Activated B cell treated with CpG ODN at 0.5 μM for 24 hours (primary cell): ENCODE measurements around the gene GPR152. TPM values are rescaled to one million over a fixed set of nuclear protein-coding genes. Genes with fewer than 3 reads are reported as not detected.

Experiments used
- ATAC-seq: fragments of 200-7000 bp; cut with Tn5 transposase; one replicate; pipeline ENCODE4 v1.10.0; 2021; ENCODE audit warnings: low read depth, mild to moderate bottlenecking, moderate library complexity
- CTCF ChIA-PET: fragments of 350-600 bp; sonication (Branson Sonifier 250); formaldehyde crosslinking; loops from one replicate; lab custom pipeline; 2021; ENCODE audit warnings: antibody characterized with exemption; lab: Charles Lee
- POLR2A ChIA-PET: fragments of 350-600 bp; sonication (Branson Sonifier 250); formaldehyde crosslinking; loops from one replicate; lab custom pipeline; 2021; ENCODE audit warnings: antibody characterized with exemption; lab: Charles Lee
- DNase-seq: peaks from one replicate; pipeline ENCODE4 v3.0.0; 2022
- H3K27ac Mint-ChIP-seq: one replicate; pipeline ENCODE4 v1.8.0; 2020; ENCODE audit warnings: mixed read lengths
- H3K27me3 Mint-ChIP-seq: one replicate; pipeline ENCODE4 v1.8.0; 2021; ENCODE audit warnings: mixed read lengths
- H3K36me3 Mint-ChIP-seq: one replicate; pipeline ENCODE4 v1.8.0; 2021; ENCODE audit warnings: low read depth, mixed read lengths
- H3K4me1 Mint-ChIP-seq: one replicate; pipeline ENCODE4 v1.8.0; 2021; ENCODE audit warnings: mixed read lengths
- H3K4me3 Mint-ChIP-seq: one replicate; pipeline ENCODE4 v1.8.0; 2020; ENCODE audit warnings: mild to moderate bottlenecking, mixed read lengths
- H3K9me3 Mint-ChIP-seq: one replicate; pipeline ENCODE4 v1.8.0; 2020; ENCODE audit warnings: mixed read lengths
- CTCF ChIP-seq: fragments of 200-600 bp; IDR thresholded peaks from one replicate; pipeline ENCODE4 v1.8.0; 2022; ENCODE audit warnings: antibody characterized with exemption, mild to moderate bottlenecking
- intact Hi-C: fragments of 100-400 bp; cut with micrococcal nuclease; formaldehyde crosslinking; loops from one replicate; pipeline ENCODE4 v1.15.1; 2024
- total RNA-seq: library from RNA; stranded (reverse); gene quantifications from 2 replicates; pipeline ENCODE4 v1.2.3, GENCODE V29; 2022

Gene GPR152, protein sequence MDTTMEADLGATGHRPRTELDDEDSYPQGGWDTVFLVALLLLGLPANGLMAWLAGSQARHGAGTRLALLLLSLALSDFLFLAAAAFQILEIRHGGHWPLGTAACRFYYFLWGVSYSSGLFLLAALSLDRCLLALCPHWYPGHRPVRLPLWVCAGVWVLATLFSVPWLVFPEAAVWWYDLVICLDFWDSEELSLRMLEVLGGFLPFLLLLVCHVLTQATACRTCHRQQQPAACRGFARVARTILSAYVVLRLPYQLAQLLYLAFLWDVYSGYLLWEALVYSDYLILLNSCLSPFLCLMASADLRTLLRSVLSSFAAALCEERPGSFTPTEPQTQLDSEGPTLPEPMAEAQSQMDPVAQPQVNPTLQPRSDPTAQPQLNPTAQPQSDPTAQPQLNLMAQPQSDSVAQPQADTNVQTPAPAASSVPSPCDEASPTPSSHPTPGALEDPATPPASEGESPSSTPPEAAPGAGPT
- not detected in 2 replicates for total RNA-seq

DNA sequence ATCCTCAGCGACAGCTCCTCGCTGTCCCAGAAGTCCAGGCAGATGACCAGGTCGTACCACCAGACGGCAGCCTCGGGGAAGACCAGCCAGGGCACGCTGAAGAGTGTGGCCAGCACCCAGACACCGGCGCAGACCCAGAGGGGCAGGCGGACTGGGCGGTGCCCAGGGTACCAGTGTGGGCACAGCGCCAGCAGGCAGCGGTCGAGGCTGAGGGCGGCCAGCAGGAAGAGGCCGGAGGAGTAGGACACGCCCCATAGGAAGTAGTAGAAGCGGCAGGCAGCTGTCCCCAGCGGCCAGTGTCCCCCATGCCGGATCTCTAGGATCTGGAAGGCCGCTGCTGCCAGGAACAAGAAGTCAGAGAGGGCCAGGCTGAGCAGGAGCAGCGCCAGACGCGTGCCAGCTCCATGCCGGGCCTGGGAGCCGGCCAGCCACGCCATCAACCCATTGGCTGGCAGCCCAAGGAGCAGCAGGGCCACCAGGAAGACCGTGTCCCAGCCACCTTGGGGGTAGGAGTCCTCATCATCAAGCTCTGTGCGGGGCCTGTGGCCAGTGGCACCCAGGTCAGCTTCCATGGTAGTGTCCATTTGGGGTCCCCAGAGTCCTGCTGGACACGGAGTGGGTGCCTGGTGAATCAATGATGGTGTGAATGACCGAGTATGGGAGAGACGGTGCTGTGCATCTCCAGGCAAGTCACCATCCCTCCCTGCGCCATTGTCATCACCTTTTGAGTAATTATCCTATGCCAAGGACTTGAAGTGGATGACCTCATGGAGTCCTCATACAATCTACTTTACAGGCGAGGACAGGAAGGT is at the start of gene GPR152:
GPR152 (minus strand) TSS at position 589 of the 812 bp plus-strand sequence; CDS start at position 584, 5 bp downstream.
- CTCF ChIA-PET = no interaction called here
- H3K27ac Mint-ChIP-seq = peak within 1 kb of the TSS; percentile 18
- no peak for ATAC-seq

GRCh38 chr11:67501854-67502253 is 49.3 kb upstream of the GPR152 start:
- Mint-ChIP-seq H3K36me3 (peaks cover 62% of the 10 kb centered on the region), H3K4me3 (no peak overlapping the region)
- intact Hi-C loops = no loop called here

More for the DNA sequence above, at the start of gene GPR152:
- H3K27me3 Mint-ChIP-seq = no peaks in the 10 kb centered on the region
- no peak for DNase-seq
- intact Hi-C loops = no loop called here
- POLR2A ChIA-PET = interaction anchor here (1.1 to 33.4 kb wide), 4 partner anchors 7 to 70 kb away, joined by 3 to 1417 read pairs (median 712); partner anchors contain the start of genes CABP4, CORO1B, GPR152 and PTPRCAP
- no peak for TF ChIP-seq CTCF
- H3K36me3 Mint-ChIP-seq = no peaks in the 10 kb centered on the region
- H3K4me3 Mint-ChIP-seq = no peak within 1 kb of the TSS
- H3K9me3 Mint-ChIP-seq = no peaks in the 10 kb centered on the region
- H3K4me1 Mint-ChIP-seq = peaks cover 48% of the 10 kb centered on the region

DNA sequence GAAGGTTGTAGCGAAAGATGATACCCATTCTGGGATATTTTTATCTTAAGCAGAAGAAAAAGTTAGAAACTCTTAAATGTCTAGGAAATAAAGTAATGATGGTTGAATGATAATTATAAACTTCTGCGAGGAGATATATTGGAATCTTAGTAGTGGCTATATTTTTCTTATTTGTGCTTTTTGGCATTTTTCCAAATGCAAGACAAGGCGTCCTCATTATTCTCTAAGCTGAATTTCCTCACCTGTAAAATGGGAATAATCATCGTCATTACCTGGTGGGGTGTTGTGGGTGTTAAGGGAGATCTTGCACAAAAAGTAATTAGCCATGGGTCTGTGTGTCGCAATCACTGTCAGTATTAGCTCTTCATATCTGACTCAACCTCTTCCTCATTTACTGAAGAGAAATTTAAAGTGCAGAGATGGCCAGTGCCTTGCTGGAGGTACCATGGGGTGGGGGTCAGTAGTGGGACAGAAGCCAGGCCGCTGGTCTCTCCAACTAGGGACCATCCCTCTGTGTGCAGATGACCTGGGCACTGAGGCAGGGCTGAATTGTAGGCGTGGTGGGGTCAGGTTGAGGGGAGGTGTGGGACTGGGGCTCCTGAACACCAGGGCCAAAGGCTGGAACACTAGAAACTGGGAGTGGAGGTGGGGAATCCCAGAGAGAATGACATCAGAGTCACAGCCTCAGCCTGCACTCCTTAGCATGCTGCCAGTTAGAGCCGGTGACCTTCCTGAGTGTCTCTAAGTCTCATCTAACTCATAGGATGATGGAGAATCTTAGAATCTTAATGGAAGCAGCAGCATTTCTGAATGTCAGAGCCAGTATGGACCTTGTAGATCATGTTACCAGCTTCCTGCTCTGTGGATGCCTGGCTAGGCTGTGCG is 48.5 kb upstream of the GPR152 start:
- Mint-ChIP-seq H3K4me1 (peaks cover 26% of the 10 kb centered on the region), H3K27me3 (no peaks in the 10 kb centered on the region), H3K9me3 (no peaks in the 10 kb centered on the region), H3K27ac (no peak overlapping the region), H3K36me3 (peaks cover 64% of the 10 kb centered on the region), H3K4me3 (no peak overlapping the region)
- ATAC-seq (no peak), DNase-seq (no peak)
- ChIA-PET POLR2A (interaction anchor here (1.0 to 1.8 kb wide), 2 partner anchors 15 to 64 kb away, joined by 3 to 8 read pairs; partner anchors contain the start of gene PTPRCAP), CTCF (no interaction called here)
- intact Hi-C loops = no loop called here
- no peak for TF ChIP-seq CTCF

More at GRCh38 chr11:67501854-67502253, 49.3 kb upstream of the GPR152 start:
- ChIA-PET POLR2A (interaction anchor here (1.0 to 1.8 kb wide), 2 partner anchors 16 to 65 kb away, joined by 3 to 8 read pairs; partner anchors contain the start of gene PTPRCAP), CTCF (no interaction called here)
- Mint-ChIP-seq H3K27ac (no peak overlapping the region), H3K4me1 (peaks cover 34% of the 10 kb centered on the region), H3K27me3 (no peaks in the 10 kb centered on the region), H3K9me3 (no peaks in the 10 kb centered on the region)
- DNase-seq (no peak), ATAC-seq (no peak)
- no peak for TF ChIP-seq CTCF

DNA sequence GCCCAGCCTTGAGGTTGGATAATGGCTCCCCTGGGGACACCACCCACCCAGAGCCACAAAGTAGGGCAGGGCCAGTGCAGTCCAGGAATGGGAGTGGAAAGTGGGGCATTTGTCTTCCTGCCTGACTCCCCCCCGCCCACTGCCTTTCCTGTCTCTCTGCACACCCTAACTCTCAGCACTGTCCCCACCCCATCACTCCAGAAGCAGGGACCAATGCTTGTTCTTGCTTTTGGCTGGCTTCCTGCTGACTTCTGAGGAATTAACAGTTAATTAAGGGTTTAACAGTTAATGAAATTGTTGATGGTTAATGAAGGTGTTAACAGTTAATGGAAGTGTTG is 47.9 kb upstream of the GPR152 start:
- H3K4me3 Mint-ChIP-seq = no peak overlapping the region
- intact Hi-C loops = no loop called here
- ChIA-PET CTCF (no interaction called here), POLR2A (no interaction called here)
- no peaks in the 10 kb centered on the region for H3K9me3 Mint-ChIP-seq
- H3K4me1 Mint-ChIP-seq = peaks cover 20% of the 10 kb centered on the region
- peaks cover 69% of the 10 kb centered on the region for H3K36me3 Mint-ChIP-seq
- H3K27ac Mint-ChIP-seq = no peak overlapping the region
- no peaks in the 10 kb centered on the region for H3K27me3 Mint-ChIP-seq
- no peak for TF ChIP-seq CTCF
- ATAC-seq (no peak), DNase-seq (no peak)
